Bronchial epithelial cell (primary cell): ENCODE data around the gene JKAMP. TPM values are rescaled to one million over a fixed set of nuclear protein-coding genes. Genes with fewer than 3 reads are reported as not detected.
"Not testable (repeated sequence)": the region's sequence is repeated elsewhere in the genome, so short reads cannot be mapped to it uniquely, and the experiment has no call there.

Source experiments
- DNase-seq: peaks from one replicate; pipeline ENCODE4 v3.0.0-alpha.2; 2010; ENCODE audit warnings: low read depth
- FAIRE-seq: peaks from 2 replicates; lab custom pipeline; 2011; peaks lifted over from hg19 to GRCh38; lab: Jason Lieb, UNC
- H3K27me3 ChIP-seq: 2 replicates; pipeline ENCODE4 v1.5.1; 2011; ENCODE audit warnings: low read length; ENCODE audit not compliant: control insufficient read depth, insufficient read depth
- H3K36me3 ChIP-seq: 2 replicates; pipeline ENCODE4 v1.5.1; 2011; ENCODE audit warnings: low read length; ENCODE audit not compliant: control insufficient read depth, insufficient read depth
- H3K4me3 ChIP-seq: 2 replicates; pipeline ENCODE4 v1.5.1; 2011; ENCODE audit warnings: mild to moderate bottlenecking, low read depth, low read length, control low read depth
- total RNA-seq: library from RNA; depleted of rRNA; stranded (reverse); fragments of >200 nt; gene quantifications from 2 replicates; pipeline ENCODE4 v1.2.1, GENCODE V29; 2014
- TF ChIP-seq, protein P1 (sequence below): IDR thresholded peaks from 2 replicates; pipeline ENCODE4 v1.5.1; 2011; ENCODE audit warnings: mild to moderate bottlenecking, moderate library complexity, low read length, control low read depth, inconsistent platforms; ENCODE audit not compliant: insufficient read depth, severe bottlenecking

JKAMP gene, protein sequence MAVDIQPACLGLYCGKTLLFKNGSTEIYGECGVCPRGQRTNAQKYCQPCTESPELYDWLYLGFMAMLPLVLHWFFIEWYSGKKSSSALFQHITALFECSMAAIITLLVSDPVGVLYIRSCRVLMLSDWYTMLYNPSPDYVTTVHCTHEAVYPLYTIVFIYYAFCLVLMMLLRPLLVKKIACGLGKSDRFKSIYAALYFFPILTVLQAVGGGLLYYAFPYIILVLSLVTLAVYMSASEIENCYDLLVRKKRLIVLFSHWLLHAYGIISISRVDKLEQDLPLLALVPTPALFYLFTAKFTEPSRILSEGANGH
- total RNA-seq, result 35.3 and 40.5 TPM in 2 replicates

DNA sequence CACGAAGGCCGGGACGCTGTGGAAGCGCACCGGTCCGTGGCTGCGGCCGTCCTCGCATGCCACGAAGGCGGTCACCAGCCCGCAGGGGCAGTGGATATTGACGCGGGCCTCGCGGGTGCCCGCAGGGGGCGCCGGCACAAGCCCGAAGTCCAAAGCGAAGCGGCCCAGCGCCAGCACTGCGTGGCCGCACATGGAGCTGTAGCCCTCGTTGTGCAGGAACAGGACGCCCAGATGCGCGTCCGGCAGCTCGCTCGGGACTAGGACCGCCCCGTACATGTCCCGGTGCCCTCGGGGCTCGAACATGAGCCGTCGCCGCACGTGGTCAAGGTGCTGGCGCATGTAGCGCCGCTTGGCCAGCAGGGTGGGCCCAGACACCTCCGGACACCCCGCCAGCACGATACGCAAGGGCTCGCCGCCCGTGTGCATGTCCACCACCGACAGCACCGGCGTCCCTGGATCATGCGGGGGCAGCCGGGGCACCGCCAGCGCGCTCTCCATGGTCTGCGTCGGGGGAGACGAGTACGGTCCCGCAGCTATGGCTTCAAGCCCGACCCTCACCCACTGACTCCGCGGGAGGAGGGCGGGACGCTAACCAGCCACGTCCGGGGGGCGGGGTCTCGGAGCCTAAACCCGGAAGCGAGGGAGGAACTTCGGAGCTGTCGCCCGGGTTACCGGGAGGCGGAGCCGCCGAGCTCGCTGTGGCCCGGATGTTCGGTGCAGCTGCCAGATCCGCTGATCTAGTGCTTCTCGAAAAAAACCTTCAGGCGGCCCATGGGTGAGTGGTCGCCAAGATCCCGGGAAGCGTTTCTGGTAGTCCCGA, at the start of gene JKAMP, which contains the start of gene L3HYPDH:
TSS of gene JKAMP (plus strand) at position 699 of the 820 bp plus-strand sequence. CDS start at position 772, 73 bp downstream.
TSS of gene L3HYPDH (minus strand) at position 590 of the 820 bp plus-strand sequence. CDS start at position 498, 92 bp downstream.
- Histone ChIP-seq H3K27me3 (no peaks in the 10 kb centered on the region), H3K4me3 (peak within 1 kb of the TSS; percentile 70), H3K36me3 (peaks cover 6% of the 10 kb centered on the region)
- DNase-seq (peak; percentile 84), FAIRE-seq (no peak)
- TF ChIP-seq, protein P1, sequence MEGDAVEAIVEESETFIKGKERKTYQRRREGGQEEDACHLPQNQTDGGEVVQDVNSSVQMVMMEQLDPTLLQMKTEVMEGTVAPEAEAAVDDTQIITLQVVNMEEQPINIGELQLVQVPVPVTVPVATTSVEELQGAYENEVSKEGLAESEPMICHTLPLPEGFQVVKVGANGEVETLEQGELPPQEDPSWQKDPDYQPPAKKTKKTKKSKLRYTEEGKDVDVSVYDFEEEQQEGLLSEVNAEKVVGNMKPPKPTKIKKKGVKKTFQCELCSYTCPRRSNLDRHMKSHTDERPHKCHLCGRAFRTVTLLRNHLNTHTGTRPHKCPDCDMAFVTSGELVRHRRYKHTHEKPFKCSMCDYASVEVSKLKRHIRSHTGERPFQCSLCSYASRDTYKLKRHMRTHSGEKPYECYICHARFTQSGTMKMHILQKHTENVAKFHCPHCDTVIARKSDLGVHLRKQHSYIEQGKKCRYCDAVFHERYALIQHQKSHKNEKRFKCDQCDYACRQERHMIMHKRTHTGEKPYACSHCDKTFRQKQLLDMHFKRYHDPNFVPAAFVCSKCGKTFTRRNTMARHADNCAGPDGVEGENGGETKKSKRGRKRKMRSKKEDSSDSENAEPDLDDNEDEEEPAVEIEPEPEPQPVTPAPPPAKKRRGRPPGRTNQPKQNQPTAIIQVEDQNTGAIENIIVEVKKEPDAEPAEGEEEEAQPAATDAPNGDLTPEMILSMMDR, result peak; percentile 75

DNA sequence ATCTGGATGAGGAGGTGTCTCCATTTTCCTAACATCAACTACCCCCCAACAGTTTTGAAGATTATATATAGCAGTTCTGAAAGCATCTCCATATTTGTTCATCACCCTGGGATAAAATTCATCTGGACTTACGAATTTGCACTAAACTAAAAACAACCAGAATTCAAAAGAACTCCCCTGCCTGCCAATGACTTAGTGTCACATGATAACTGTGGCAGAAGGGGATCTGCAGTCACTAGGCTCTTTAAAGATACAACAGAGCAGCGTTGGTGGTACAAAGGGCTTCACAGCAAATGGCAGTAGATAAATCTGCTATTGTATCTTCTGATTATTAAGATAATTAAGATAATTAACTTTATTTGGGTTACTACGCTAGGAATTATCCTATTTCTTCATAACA, 49.2 kb upstream of the JKAMP start:
- H3K4me3 ChIP-seq, result no peak overlapping the region
- TF ChIP-seq, protein P1, result no peak
- H3K27me3 ChIP-seq, result no peaks in the 10 kb centered on the region
- DNase-seq (no peak), FAIRE-seq (no peak)
- H3K36me3 ChIP-seq, result no peaks in the 10 kb centered on the region

DNA sequence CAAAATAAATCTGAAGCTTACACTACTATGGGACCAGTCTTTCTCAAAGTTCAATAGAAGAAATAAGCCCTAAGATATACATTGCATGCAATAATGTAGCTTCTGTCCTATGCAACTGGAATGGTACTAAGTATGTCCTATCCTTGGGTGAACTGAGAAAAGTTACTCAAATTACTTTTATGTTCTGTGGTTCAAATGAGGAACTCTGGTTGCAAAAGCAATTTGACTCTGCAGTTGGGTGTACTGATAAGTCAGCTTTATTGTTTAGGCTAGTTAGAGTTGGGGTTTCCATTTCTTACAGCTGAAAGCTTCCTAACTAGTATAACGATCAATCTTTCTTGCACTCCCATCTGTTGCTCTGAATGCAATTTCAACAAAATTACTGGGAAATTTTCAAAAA, 48.3 kb upstream of the JKAMP start:
- Histone ChIP-seq H3K36me3 (no peaks in the 10 kb centered on the region), H3K4me3 (no peak overlapping the region), H3K27me3 (no peaks in the 10 kb centered on the region)
- FAIRE-seq (no peak), DNase-seq (no peak)
- TF ChIP-seq, protein P1, result no peak

DNA sequence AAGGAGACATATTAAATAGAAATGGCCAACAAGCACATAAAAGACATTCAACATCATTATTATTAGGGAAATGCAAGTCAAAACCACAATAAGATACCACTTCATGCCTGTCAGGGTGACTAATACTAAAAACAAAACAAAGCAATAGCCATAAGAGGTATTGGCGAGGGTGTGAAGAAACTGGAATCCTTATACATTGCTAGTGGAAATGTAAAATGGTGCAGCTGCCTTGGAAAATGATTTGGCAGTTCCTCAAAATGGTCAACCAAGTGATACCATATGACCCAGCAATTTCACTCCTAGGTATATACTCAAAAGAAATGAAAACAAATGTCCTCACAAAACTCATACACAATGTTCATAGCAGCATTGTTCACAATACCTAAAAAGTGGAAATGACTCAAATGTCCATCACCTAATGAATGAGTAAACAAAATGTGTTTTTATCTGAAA, 46.1 kb upstream of the JKAMP start:
- Histone ChIP-seq H3K4me3 (no peak overlapping the region), H3K27me3 (no peaks in the 10 kb centered on the region), H3K36me3 (no peaks in the 10 kb centered on the region)
- TF ChIP-seq, protein P1, result no peak
- FAIRE-seq (no peak), DNase-seq (peak; percentile 79)

DNA sequence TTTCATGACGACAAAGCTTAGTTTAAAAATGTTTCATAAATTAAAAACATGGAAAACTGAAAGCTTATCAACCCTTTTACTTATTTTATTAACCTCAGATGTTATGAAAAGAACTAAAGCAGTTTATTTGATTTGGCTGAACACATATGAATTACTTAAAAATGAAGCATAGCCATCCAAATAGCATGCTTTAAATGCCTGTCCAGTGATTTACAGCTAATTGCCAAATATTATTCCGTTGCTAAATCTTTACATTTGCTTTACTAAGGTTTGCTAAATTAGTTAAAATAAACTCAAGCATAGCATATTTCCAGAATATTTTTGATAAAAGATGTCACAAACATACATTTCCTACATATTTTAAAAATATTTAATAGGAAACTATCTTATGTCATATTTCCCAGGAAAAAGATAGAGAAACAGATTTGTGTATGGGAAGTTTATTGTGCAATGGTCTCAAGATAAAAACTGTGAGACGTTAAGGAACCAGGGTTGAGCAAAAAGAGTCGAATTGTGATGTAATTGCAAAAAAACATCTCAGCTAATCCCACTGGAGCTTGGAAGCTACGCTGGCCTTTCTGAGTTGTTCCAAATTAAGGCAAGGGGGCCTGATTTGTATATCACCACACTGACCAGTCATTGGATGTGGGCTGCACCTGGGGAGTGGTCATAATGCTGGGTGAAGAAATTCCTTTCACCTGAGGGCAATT, 44.9 kb upstream of the JKAMP start:
- TF ChIP-seq, protein P1, result no peak
- Histone ChIP-seq H3K4me3 (no peak overlapping the region), H3K36me3 (no peaks in the 10 kb centered on the region), H3K27me3 (no peaks in the 10 kb centered on the region)
- DNase-seq (peak; percentile 33), FAIRE-seq (no peak)

DNA sequence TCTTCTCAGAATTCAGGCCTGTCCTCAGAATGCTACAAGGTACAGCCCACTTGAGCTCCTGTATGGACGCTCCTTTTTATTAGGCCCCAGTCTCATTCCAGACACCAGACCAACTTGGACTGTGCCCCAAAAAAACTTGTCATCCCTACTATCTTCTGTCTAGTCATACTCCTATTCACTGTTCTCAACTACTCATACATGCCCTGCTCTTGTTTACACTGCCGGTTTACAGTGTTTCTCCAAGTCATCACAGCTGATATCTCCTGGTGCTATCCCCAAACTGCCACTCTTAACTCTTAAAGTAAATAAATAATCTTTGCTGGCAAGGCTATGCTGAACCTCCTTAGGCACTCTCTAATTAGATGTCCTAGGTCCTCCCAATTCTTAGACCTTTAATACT, 35.6 kb upstream of the JKAMP start:
- not testable (repeated sequence) for DNase-seq, H3K4me3 ChIP-seq, H3K27me3 ChIP-seq, FAIRE-seq, H3K36me3 ChIP-seq
